HEK293 (cell line): Measurements from ENCODE around the gene HUWE1.

Source experiments
- CTCF ChIA-PET: fragments of 350-600 bp; formaldehyde crosslinking; extraction: SDS; loops from one replicate; lab custom pipeline; 2021; ENCODE audit warnings: antibody characterized with exemption; lab: Yijun Ruan, JAX
- POLR2A ChIA-PET: fragments of 300-600 bp; formaldehyde crosslinking; extraction: SDS; loops from one replicate; lab custom pipeline; 2020; ENCODE audit warnings: antibody characterized with exemption, inconsistent platforms; lab: Yijun Ruan, JAX
- H3K27ac ChIP-seq: fragments of 200-500 bp; sonication (Bioruptor generic); 2 replicates; pipeline ENCODE4 v1.5.1; 2014; ENCODE audit warnings: low read depth, low read length, control low read depth, inconsistent platforms; ENCODE audit errors: extremely low read depth
- H3K36me3 ChIP-seq, 2 experiments: fragments of 200-500 bp in 1 of 2; sonication (Bioruptor generic) in 1 of 2; 1 replicate in 1 of 2; 2 replicates in 1 of 2; pipeline ENCODE4 v1.5.1; 2014 to 2017; ENCODE audit warnings: inconsistent platforms in 2 of 2, low read length in 2 of 2; ENCODE audit not compliant: control insufficient read depth in 2 of 2, insufficient read depth in 1 of 2
- H3K4me1 ChIP-seq: fragments of 200-500 bp; sonication (Bioruptor generic); 2 replicates; pipeline ENCODE4 v1.5.1; 2014; ENCODE audit warnings: mild to moderate bottlenecking, low read length, inconsistent platforms; ENCODE audit not compliant: control insufficient read depth, insufficient read depth
- H3K4me3 ChIP-seq: 2 replicates; pipeline ENCODE4 v1.5.1; 2011; ENCODE audit warnings: low read depth, mild to moderate bottlenecking, control low read depth, low read length, moderate library complexity
- H3K9me3 ChIP-seq: fragments of 200-500 bp; sonication (Bioruptor generic); 2 replicates; pipeline ENCODE4 v1.5.1; 2014; ENCODE audit warnings: low read depth, low read length, inconsistent platforms; ENCODE audit not compliant: control insufficient read depth, insufficient read depth
- INSM2 ChIP-seq: fragments of 450-650 bp; formaldehyde crosslinking; IDR thresholded peaks from 2 replicates; pipeline ENCODE4 v1.5.1; 2016; ENCODE audit warnings: missing biosample characterization, missing genetic modification characterization
- OSR2 ChIP-seq: fragments of 450-650 bp; formaldehyde crosslinking; IDR thresholded peaks from 2 replicates; pipeline ENCODE4 v1.5.1; 2016; ENCODE audit warnings: missing biosample characterization, missing genetic modification characterization
- PATZ1 ChIP-seq: fragments of 450-650 bp; formaldehyde crosslinking; IDR thresholded peaks from 2 replicates; pipeline ENCODE4 v1.5.1; 2016; ENCODE audit warnings: missing biosample characterization, missing genetic modification characterization
- ZBTB7A ChIP-seq: fragments of 450-650 bp; formaldehyde crosslinking; IDR thresholded peaks from 2 replicates; pipeline ENCODE4 v1.5.1; 2016; ENCODE audit warnings: low read depth, missing biosample characterization, missing genetic modification characterization
- ZNF10 ChIP-seq: fragments of 450-650 bp; formaldehyde crosslinking; IDR thresholded peaks from 2 replicates; pipeline ENCODE4 v1.5.1; 2017; ENCODE audit warnings: missing biosample characterization, missing genetic modification characterization
- ZNF121 ChIP-seq: fragments of 450-650 bp; formaldehyde crosslinking; IDR thresholded peaks from 2 replicates; pipeline ENCODE4 v1.5.1; 2016; ENCODE audit warnings: missing biosample characterization, missing genetic modification characterization
- ZNF169 ChIP-seq: fragments of 450-650 bp; formaldehyde crosslinking; IDR thresholded peaks from 2 replicates; pipeline ENCODE4 v1.5.1; 2016; ENCODE audit warnings: missing biosample characterization, missing genetic modification characterization
- ZNF18 ChIP-seq: fragments of 450-650 bp; formaldehyde crosslinking; IDR thresholded peaks from 2 replicates; pipeline ENCODE4 v1.5.1; 2016; ENCODE audit warnings: missing biosample characterization, missing genetic modification characterization
- ZNF362 ChIP-seq: fragments of 450-650 bp; formaldehyde crosslinking; IDR thresholded peaks from 2 replicates; pipeline ENCODE4 v1.5.1; 2016; ENCODE audit warnings: missing biosample characterization, missing genetic modification characterization
- ZNF600 ChIP-seq: fragments of 450-650 bp; formaldehyde crosslinking; IDR thresholded peaks from 2 replicates; pipeline ENCODE4 v1.5.1; 2016; ENCODE audit warnings: missing biosample characterization, missing genetic modification characterization
- TF ChIP-seq, protein P1 (sequence below): fragments of 450-650 bp; formaldehyde crosslinking; IDR thresholded peaks from 2 replicates; pipeline ENCODE4 v1.5.1; 2017; ENCODE audit warnings: missing biosample characterization, missing genetic modification characterization
- TF ChIP-seq, protein P2 (sequence below): fragments of 450-650 bp; formaldehyde crosslinking; IDR thresholded peaks from 2 replicates; pipeline ENCODE4 v1.5.1; 2016; ENCODE audit warnings: missing biosample characterization, missing genetic modification characterization
- TF ChIP-seq, protein P3 (sequence below): fragments of 450-650 bp; formaldehyde crosslinking; IDR thresholded peaks from 2 replicates; pipeline ENCODE4 v1.5.1; 2016; ENCODE audit warnings: missing biosample characterization, missing genetic modification characterization

The HUWE1 gene

GRCh38 chrX:53556868-53557267, 129.7 kb downstream of the HUWE1 start:
- ChIA-PET CTCF (interaction anchor here (0.5 to 0.7 kb wide), 3 partner anchors 97 to 1566 kb away, joined by 3 read pairs; no protein-coding TSS in a partner anchor), POLR2A (no interaction called here)
- no peak overlapping the region for H3K4me3 ChIP-seq
- no peak overlapping the region for H3K27ac ChIP-seq
- H3K36me3 ChIP-seq, result peaks cover 61 to 98% of the 10 kb centered on the region in 2 experiments
- no peaks in the 10 kb centered on the region for H3K9me3 ChIP-seq
- no peaks in the 10 kb centered on the region for H3K4me1 ChIP-seq
- TF ChIP-seq, protein P1, sequence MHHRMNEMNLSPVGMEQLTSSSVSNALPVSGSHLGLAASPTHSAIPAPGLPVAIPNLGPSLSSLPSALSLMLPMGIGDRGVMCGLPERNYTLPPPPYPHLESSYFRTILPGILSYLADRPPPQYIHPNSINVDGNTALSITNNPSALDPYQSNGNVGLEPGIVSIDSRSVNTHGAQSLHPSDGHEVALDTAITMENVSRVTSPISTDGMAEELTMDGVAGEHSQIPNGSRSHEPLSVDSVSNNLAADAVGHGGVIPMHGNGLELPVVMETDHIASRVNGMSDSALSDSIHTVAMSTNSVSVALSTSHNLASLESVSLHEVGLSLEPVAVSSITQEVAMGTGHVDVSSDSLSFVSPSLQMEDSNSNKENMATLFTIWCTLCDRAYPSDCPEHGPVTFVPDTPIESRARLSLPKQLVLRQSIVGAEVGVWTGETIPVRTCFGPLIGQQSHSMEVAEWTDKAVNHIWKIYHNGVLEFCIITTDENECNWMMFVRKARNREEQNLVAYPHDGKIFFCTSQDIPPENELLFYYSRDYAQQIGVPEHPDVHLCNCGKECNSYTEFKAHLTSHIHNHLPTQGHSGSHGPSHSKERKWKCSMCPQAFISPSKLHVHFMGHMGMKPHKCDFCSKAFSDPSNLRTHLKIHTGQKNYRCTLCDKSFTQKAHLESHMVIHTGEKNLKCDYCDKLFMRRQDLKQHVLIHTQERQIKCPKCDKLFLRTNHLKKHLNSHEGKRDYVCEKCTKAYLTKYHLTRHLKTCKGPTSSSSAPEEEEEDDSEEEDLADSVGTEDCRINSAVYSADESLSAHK (tag by site-specific recombination), result no peak
- TF ChIP-seq ZNF18 (no peak), PATZ1 (tag by site-specific recombination) (no peak), ZBTB7A (tag by site-specific recombination) (no peak), INSM2 (tag by site-specific recombination) (no peak), ZNF169 (no peak), ZNF362 (tag by site-specific recombination) (no peak), OSR2 (tag by site-specific recombination) (no peak), ZNF121 (tag by site-specific recombination) (no peak), ZNF600 (tag by site-specific recombination) (no peak), ZNF10 (no peak)
- TF ChIP-seq, protein P2, sequence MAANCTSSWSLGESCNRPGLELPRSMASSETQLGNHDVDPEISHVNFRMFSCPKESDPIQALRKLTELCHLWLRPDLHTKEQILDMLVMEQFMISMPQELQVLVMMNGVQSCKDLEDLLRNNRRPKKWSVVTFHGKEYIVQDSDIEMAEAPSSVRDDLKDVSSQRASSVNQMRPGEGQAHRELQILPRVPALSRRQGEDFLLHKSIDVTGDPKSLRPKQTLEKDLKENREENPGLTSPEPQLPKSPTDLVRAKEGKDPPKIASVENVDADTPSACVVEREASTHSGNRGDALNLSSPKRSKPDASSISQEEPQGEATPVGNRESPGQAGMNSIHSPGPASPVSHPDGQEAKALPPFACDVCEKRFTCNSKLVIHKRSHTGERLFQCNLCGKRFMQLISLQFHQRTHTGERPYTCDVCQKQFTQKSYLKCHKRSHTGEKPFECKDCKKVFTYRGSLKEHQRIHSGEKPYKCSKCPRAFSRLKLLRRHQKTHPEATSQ (tag by site-specific recombination), result no peak
- TF ChIP-seq, protein P3, sequence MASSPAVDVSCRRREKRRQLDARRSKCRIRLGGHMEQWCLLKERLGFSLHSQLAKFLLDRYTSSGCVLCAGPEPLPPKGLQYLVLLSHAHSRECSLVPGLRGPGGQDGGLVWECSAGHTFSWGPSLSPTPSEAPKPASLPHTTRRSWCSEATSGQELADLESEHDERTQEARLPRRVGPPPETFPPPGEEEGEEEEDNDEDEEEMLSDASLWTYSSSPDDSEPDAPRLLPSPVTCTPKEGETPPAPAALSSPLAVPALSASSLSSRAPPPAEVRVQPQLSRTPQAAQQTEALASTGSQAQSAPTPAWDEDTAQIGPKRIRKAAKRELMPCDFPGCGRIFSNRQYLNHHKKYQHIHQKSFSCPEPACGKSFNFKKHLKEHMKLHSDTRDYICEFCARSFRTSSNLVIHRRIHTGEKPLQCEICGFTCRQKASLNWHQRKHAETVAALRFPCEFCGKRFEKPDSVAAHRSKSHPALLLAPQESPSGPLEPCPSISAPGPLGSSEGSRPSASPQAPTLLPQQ, result no peak
